ENCODE results near the gene COL15A1.

DNA sequence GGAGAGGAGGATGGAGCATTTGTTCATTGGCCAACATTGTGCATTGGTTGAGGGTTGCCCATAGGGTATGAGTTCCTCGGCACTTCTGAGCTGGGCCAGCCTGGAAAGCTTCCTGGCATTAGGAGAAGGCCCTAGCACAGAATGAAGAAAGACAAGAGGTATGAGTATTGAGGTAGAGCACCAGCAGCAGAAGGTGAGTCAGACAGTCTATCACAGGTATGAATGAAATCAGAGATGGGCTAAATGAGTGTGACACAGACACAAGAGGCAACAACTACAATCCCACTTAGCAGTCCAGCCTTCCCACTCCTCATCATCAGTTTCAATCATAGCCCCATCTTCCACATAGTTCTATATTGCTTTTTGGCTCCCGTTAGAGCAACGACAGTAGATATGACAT is 135.8 kb downstream of the COL15A1 start:
- TF ChIP-seq, protein P1, sequence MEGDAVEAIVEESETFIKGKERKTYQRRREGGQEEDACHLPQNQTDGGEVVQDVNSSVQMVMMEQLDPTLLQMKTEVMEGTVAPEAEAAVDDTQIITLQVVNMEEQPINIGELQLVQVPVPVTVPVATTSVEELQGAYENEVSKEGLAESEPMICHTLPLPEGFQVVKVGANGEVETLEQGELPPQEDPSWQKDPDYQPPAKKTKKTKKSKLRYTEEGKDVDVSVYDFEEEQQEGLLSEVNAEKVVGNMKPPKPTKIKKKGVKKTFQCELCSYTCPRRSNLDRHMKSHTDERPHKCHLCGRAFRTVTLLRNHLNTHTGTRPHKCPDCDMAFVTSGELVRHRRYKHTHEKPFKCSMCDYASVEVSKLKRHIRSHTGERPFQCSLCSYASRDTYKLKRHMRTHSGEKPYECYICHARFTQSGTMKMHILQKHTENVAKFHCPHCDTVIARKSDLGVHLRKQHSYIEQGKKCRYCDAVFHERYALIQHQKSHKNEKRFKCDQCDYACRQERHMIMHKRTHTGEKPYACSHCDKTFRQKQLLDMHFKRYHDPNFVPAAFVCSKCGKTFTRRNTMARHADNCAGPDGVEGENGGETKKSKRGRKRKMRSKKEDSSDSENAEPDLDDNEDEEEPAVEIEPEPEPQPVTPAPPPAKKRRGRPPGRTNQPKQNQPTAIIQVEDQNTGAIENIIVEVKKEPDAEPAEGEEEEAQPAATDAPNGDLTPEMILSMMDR (conservative IDR thresholded peaks at IDR 0.05; ENCODE audit: low read length), result no peak
- TF ChIP-seq EZH2phosphoT487 (IDR thresholded peaks at IDR 0.05; ENCODE audit: borderline replicate concordance), result no peak
